H9 (cell line): ENCODE data around the gene RNLS. TPM values are rescaled to one million over a fixed set of nuclear protein-coding genes. Genes with fewer than 3 reads are reported as not detected.

Experiments
- DNase-seq: peaks from one replicate; pipeline ENCODE4 v3.0.0-alpha.2; 2017
- H2AFZ ChIP-seq: one replicate; pipeline ENCODE4 v1.6.1; 2013; ENCODE audit warnings: mild to moderate bottlenecking, low read length, control low read depth, moderate library complexity
- H2AK5ac ChIP-seq: 2 replicates; pipeline ENCODE4 v1.6.1; 2013; ENCODE audit warnings: low read length, control low read depth, mixed read lengths; ENCODE audit not compliant: insufficient read length
- H2BK120ac ChIP-seq: one replicate; pipeline ENCODE4 v1.6.1; 2013; ENCODE audit warnings: low read depth, mild to moderate bottlenecking, low read length, control low read depth, inconsistent platforms; ENCODE audit not compliant: poor library complexity, severe bottlenecking
- H2BK12ac ChIP-seq: 2 replicates; pipeline ENCODE4 v1.6.1; 2013; ENCODE audit warnings: low read length, control low read depth, mixed read lengths, low read depth; ENCODE audit not compliant: insufficient read length
- H2BK15ac ChIP-seq: 2 replicates; pipeline ENCODE4 v1.6.1; 2013; ENCODE audit warnings: low read depth, low read length, control low read depth
- H2BK20ac ChIP-seq: one replicate; pipeline ENCODE4 v1.6.1; 2013; ENCODE audit warnings: low read depth, mild to moderate bottlenecking, low read length, control low read depth, inconsistent platforms; ENCODE audit not compliant: poor library complexity, severe bottlenecking
- H2BK5ac ChIP-seq: 2 replicates; pipeline ENCODE4 v1.6.1; 2013; ENCODE audit warnings: low read length, control low read depth, mixed read lengths; ENCODE audit not compliant: insufficient read length
- H3K14ac ChIP-seq: 2 replicates; pipeline ENCODE4 v1.6.1; 2013; ENCODE audit warnings: low read length, control low read depth; ENCODE audit not compliant: insufficient read depth
- H3K18ac ChIP-seq: 2 replicates; pipeline ENCODE4 v1.6.1; 2013; ENCODE audit warnings: low read depth, mild to moderate bottlenecking, mixed read lengths, low read length, control low read depth; ENCODE audit not compliant: insufficient read length
- H3K23ac ChIP-seq: 2 replicates; pipeline ENCODE4 v1.6.1; 2013; ENCODE audit warnings: low read length, control low read depth, mixed read lengths, low read depth; ENCODE audit not compliant: insufficient read length
- H3K23me2 ChIP-seq: 2 replicates; pipeline ENCODE4 v1.6.1; 2013; ENCODE audit warnings: low read depth, mild to moderate bottlenecking, mixed read lengths, low read length, control low read depth; ENCODE audit not compliant: insufficient read length, poor library complexity, severe bottlenecking
- H3K27ac ChIP-seq: 2 replicates; pipeline ENCODE4 v1.5.1; 2013; ENCODE audit warnings: low read length, control low read depth, mixed read lengths, low read depth; ENCODE audit not compliant: insufficient read length
- H3K27me3 ChIP-seq: 2 replicates; pipeline ENCODE4 v1.6.1; 2013; ENCODE audit warnings: low read length, control low read depth, inconsistent platforms; ENCODE audit not compliant: insufficient read depth
- H3K4ac ChIP-seq: 2 replicates; pipeline ENCODE4 v1.6.1; 2013; ENCODE audit warnings: low read depth, mild to moderate bottlenecking, control low read depth, inconsistent platforms, low read length, moderate library complexity
- H3K4me1 ChIP-seq: 2 replicates; pipeline ENCODE4 v1.6.1; 2013; ENCODE audit warnings: low read length, control low read depth, inconsistent platforms; ENCODE audit not compliant: insufficient read depth
- H3K4me2 ChIP-seq: 2 replicates; pipeline ENCODE4 v1.6.1; 2013; ENCODE audit warnings: low read length, control low read depth, mixed read lengths; ENCODE audit not compliant: insufficient read length, insufficient read depth
- H3K56ac ChIP-seq: 2 replicates; pipeline ENCODE4 v1.6.1; 2013; ENCODE audit warnings: low read depth, mild to moderate bottlenecking, mixed read lengths, low read length, control low read depth; ENCODE audit not compliant: insufficient read length
- H3K79me1 ChIP-seq: 2 replicates; pipeline ENCODE4 v1.6.1; 2013; ENCODE audit warnings: low read depth, mild to moderate bottlenecking, moderate library complexity, low read length, control low read depth, inconsistent platforms; ENCODE audit not compliant: insufficient read depth, poor library complexity, severe bottlenecking
- H3K79me2 ChIP-seq: 2 replicates; pipeline ENCODE4 v1.6.1; 2013; ENCODE audit warnings: low read length, control low read depth, inconsistent platforms; ENCODE audit not compliant: insufficient read depth
- H3K9ac ChIP-seq: 2 replicates; pipeline ENCODE4 v1.6.1; 2013; ENCODE audit warnings: low read length, control low read depth, mixed read lengths; ENCODE audit not compliant: insufficient read length; ENCODE audit errors: extremely low read depth
- H3K9me3 ChIP-seq: one replicate; pipeline ENCODE4 v1.6.1; 2013; ENCODE audit warnings: low read depth, low read length, inconsistent platforms; ENCODE audit not compliant: control insufficient read depth
- H3T11ph ChIP-seq: one replicate; pipeline ENCODE4 v1.6.1; 2013; ENCODE audit warnings: mild to moderate bottlenecking, low read length, control low read depth, inconsistent platforms
- H4K20me1 ChIP-seq: one replicate; pipeline ENCODE4 v1.6.1; 2013; ENCODE audit not compliant: control insufficient read depth, insufficient read length, insufficient read depth
- H4K5ac ChIP-seq: 2 replicates; pipeline ENCODE4 v1.6.1; 2013; ENCODE audit warnings: low read depth, mild to moderate bottlenecking, mixed read lengths, low read length, control low read depth; ENCODE audit not compliant: insufficient read length
- H4K8ac ChIP-seq: replicated peaks from 2 replicates; pipeline ENCODE4 v1.6.1; 2013; ENCODE audit warnings: low read length, control low read depth, mixed read lengths, low read depth; ENCODE audit not compliant: insufficient read length
- H4K91ac ChIP-seq: 2 replicates; pipeline ENCODE4 v1.6.1; 2013; ENCODE audit warnings: low read depth, mild to moderate bottlenecking, moderate library complexity, mixed read lengths, low read length, control low read depth; ENCODE audit not compliant: insufficient read length
- H3K27ac Mint-ChIP-seq, 3 experiments: 2 replicates in 2 of 3; 3 replicates in 1 of 3; pipeline ENCODE4 v1.8.0; 2020 to 2021; ENCODE audit warnings: mixed read lengths in 3 of 3, mild to moderate bottlenecking in 1 of 3, moderate library complexity in 1 of 3
- H3K27me3 Mint-ChIP-seq: 2 replicates; pipeline ENCODE4 v1.8.0; 2021; ENCODE audit warnings: low read depth, mild to moderate bottlenecking, moderate library complexity, mixed read lengths
- H3K36me3 Mint-ChIP-seq, 3 experiments: 2 replicates in 2 of 3; 3 replicates in 1 of 3; pipeline ENCODE4 v1.8.0; 2020 to 2021; ENCODE audit warnings: low read depth in 3 of 3, mixed read lengths in 3 of 3; ENCODE audit not compliant: insufficient read depth in 1 of 3
- H3K4me1 Mint-ChIP-seq, 2 experiments: 2 replicates each; pipeline ENCODE4 v1.8.0; 2020; ENCODE audit warnings: mixed read lengths in 2 of 2
- H3K4me3 Mint-ChIP-seq, 2 experiments: 2 replicates in 1 of 2; 3 replicates in 1 of 2; pipeline ENCODE4 v1.8.0; 2020 to 2021; ENCODE audit warnings: mild to moderate bottlenecking in 2 of 2, mixed read lengths in 2 of 2, moderate library complexity in 1 of 2
- H3K9me3 Mint-ChIP-seq, 2 experiments: 2 replicates in 1 of 2; 3 replicates in 1 of 2; pipeline ENCODE4 v1.8.0; 2020; ENCODE audit warnings: mild to moderate bottlenecking in 2 of 2, mixed read lengths in 2 of 2, moderate library complexity in 1 of 2
- CTCF ChIP-seq: fragments of 200-600 bp; sonication (generic); conservative IDR thresholded peaks from 3 replicates; pipeline ENCODE4 v1.8.0; 2021; ENCODE audit warnings: antibody characterized with exemption, mild to moderate bottlenecking
- WGBS: extraction: QIAGEN DNeasy Blood & Tissue Kit; methylation state at CpG from one replicate; pipeline ENCODE4 v1.1.7; 2013; ENCODE audit warnings: missing lambda C conversion rate, low lambda C conversion rate, mixed read lengths; ENCODE audit not compliant: insufficient read length; ENCODE audit errors: extremely low coverage; 5-methylcytosine and 5-hydroxymethylcytosine counted together
- total RNA-seq: library from RNA; stranded (reverse); gene quantifications from 2 replicates; pipeline ENCODE4 v1.2.1, GENCODE V29; 2021

The RNLS gene
- total RNA-seq, 1 experiment from 2014 or later: 7.5 TPM

GRCh38 chr10:88608052-88608732 lies 25.1 kb upstream of the RNLS start:
- Histone ChIP-seq H3K9me3 (no peaks in the 10 kb centered on the region), H3T11ph (no peak overlapping the region), H2BK120ac (no peak overlapping the region), H2BK5ac (no peak overlapping the region), H3K56ac (no peak overlapping the region), H2BK12ac (no peak overlapping the region), H3K18ac (no peak overlapping the region), H2BK20ac (no peak overlapping the region), H3K23me2 (no peaks in the 10 kb centered on the region), H3K23ac (no peak overlapping the region), H3K9ac (no peak overlapping the region), H3K14ac (no peak overlapping the region), H3K27me3 (no peaks in the 10 kb centered on the region), H4K8ac (no peak overlapping the region), H3K79me1 (no peaks in the 10 kb centered on the region), H4K5ac (no peak overlapping the region), H3K79me2 (no peaks in the 10 kb centered on the region), H4K91ac (no peak overlapping the region), H2BK15ac (no peak overlapping the region), H2AFZ (no peak overlapping the region), H3K4me1 (no peaks in the 10 kb centered on the region), H4K20me1 (no peaks in the 10 kb centered on the region), H2AK5ac (no peak overlapping the region), H3K4me2 (no peak overlapping the region), H3K27ac (no peak overlapping the region), H3K4ac (no peak overlapping the region)
- Mint-ChIP-seq H3K27me3 (0 out of 2 replicates have a peak, but pooled peaks cover 2% of the 10 kb centered on the region), H3K27ac (no peak overlapping the region), H3K4me3 (no peak overlapping the region), H3K4me1 (peaks cover 0 to 4% of the 10 kb centered on the region in 2 experiments; a peak in 2 of 4 replicates), H3K36me3 (no peaks in the 10 kb centered on the region), H3K9me3 (no peaks in the 10 kb centered on the region)
- no peak for DNase-seq
- WGBS: no CpG with 5 or more reads among the region's 6 CpGs
- no peak for TF ChIP-seq CTCF
